Gastrocnemius medialis (tissue), 4 donors: ENCODE measurements around the gene KCNH6. TPM values are rescaled to one million over a fixed set of nuclear protein-coding genes. Genes with fewer than 3 reads are reported as not detected.

ENCODE experiments used
- ATAC-seq, 2 donors: fragments of 150-250 bp; one replicate each; pipeline ENCODE4 v1.9.1; 2016
- DNase-seq, 2 donors: peaks; one replicate each; pipeline ENCODE4 v3.0.0-alpha.2; 2019
- H3K27ac ChIP-seq, 4 donors: fragments of 200-600 bp; sonication (generic); 1 replicate in 1 of 4; 2 replicates in 3 of 4; pipeline ENCODE4 v1.5.1; 2016 to 2018; ENCODE audit warnings: mild to moderate bottlenecking in 2 of 4, moderate library complexity in 1 of 4
- H3K27me3 ChIP-seq, 3 donors: fragments of 200-600 bp; sonication (generic) in 2 of 3; 1 replicate in 1 of 3; 2 replicates in 2 of 3; pipeline versions ENCODE4 v1.5.1 to v1.6.0; 2016 to 2019; ENCODE audit warnings: mild to moderate bottlenecking in 1 of 3, moderate library complexity in 1 of 3
- H3K36me3 ChIP-seq, 2 donors: fragments of 200-600 bp; sonication (generic) in 1 of 2; one replicate each; pipeline ENCODE4 v1.5.1; 2017 to 2018
- H3K4me1 ChIP-seq, 2 donors: fragments of 200-600 bp; sonication (generic) in 1 of 2; one replicate each; pipeline ENCODE4 v1.5.1; 2016 to 2017; ENCODE audit warnings: mild to moderate bottlenecking in 2 of 2
- H3K4me3 ChIP-seq, 4 donors: fragments of 200-600 bp; sonication (generic) in 3 of 4; 1 replicate in 1 of 4; 2 replicates in 3 of 4; pipeline ENCODE4 v1.5.1; 2016 to 2019; ENCODE audit warnings: mild to moderate bottlenecking in 2 of 4
- H3K9me3 ChIP-seq, 3 donors: fragments of 200-600 bp; sonication (generic) in 2 of 3; 1 replicate in 1 of 3; 2 replicates in 2 of 3; pipeline ENCODE4 v1.5.1; 2016 to 2019
- POLR2A ChIP-seq, 2 donors: fragments of 450-650 bp; IDR thresholded peaks; one replicate each; pipeline ENCODE4 v1.6.1; 2017; ENCODE audit warnings: antibody characterized with exemption in 2 of 2, mild to moderate bottlenecking in 2 of 2, moderate library complexity in 2 of 2
- in situ Hi-C, 4 donors: fragments of 200-750 bp; cut with MboI; loops; one replicate each; pipeline versions ENCODE4 v1.15.0 to v1.8.0; 2017; ENCODE audit warnings: low sequenced_read_pairs in 4 of 4
- intact Hi-C: fragments of 100-400 bp; cut with DNase I; formaldehyde crosslinking; loops from one replicate; pipeline ENCODE4 v1.15.1; 2023; ENCODE audit warnings: low total_unique reads
- total RNA-seq, 4 donors: library from RNA; depleted of rRNA; stranded (reverse); fragments of >200 nt; gene quantifications; one replicate each; pipeline versions ENCODE4 v1.1.0 to v1.2.3, GENCODE V29; 2016
- TF ChIP-seq, protein P1 (sequence below), 5 experiments: fragments of 450-650 bp in 3 of 5; fragments of 200-600 bp in 2 of 5; sonication (generic) in 2 of 5; IDR thresholded peaks in 4 of 5; conservative IDR thresholded peaks in 1 of 5; 1 replicate in 4 of 5; 2 replicates in 1 of 5; pipeline ENCODE4 v1.5.1; 2016 to 2019; ENCODE audit warnings: antibody characterized with exemption in 5 of 5, mild to moderate bottlenecking in 3 of 5, moderate library complexity in 3 of 5

Gene KCNH6
- total RNA-seq, 4 donors from 2014 or later, result not detected

DNA sequence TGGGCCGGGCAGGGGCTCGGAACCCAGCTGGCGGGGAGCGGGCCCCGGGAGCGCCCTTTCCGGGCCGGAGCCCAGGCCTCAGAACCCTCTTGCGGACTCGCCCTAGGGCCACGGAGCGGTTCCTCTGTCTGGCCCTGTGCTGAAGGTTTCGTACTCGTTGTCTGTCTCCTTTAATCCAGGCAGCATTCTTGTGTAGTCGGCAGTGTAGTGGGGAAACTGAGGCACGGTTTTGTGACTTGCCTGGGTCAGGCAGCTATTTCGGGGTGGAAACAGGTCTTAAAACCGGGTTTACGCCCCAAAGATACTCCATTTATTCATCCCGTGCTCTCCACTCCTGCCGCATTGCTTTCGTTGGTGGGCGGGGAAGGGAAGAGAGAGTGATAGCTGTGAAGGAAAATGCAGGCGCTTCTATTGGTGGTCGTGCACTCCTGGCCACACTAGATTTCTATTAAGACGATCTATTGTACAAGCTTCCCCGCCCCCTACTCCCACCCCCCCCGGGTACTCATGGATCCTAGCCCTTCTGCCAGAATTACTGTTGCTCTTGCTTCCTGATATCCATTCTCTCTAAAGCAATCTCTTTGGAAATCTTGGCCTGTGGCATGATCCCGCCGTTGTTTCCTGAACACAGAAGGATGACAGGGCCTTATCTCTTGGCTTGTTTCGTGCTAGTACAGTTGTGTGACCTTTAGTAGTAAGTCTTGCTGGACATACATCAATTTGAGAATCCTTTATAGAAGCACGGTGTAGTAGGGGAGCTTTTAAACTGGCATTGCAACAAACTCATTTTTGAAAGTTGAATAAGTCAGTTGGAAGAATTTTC lies 27.9 kb downstream of the KCNH6 start:
- TF ChIP-seq, protein P1, sequence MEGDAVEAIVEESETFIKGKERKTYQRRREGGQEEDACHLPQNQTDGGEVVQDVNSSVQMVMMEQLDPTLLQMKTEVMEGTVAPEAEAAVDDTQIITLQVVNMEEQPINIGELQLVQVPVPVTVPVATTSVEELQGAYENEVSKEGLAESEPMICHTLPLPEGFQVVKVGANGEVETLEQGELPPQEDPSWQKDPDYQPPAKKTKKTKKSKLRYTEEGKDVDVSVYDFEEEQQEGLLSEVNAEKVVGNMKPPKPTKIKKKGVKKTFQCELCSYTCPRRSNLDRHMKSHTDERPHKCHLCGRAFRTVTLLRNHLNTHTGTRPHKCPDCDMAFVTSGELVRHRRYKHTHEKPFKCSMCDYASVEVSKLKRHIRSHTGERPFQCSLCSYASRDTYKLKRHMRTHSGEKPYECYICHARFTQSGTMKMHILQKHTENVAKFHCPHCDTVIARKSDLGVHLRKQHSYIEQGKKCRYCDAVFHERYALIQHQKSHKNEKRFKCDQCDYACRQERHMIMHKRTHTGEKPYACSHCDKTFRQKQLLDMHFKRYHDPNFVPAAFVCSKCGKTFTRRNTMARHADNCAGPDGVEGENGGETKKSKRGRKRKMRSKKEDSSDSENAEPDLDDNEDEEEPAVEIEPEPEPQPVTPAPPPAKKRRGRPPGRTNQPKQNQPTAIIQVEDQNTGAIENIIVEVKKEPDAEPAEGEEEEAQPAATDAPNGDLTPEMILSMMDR (IDR thresholded peaks at IDR 0.05 in 4 of 5, conservative IDR thresholded peaks at IDR 0.05 in 1 of 5), result no peak
- TF ChIP-seq POLR2A (IDR thresholded peaks at IDR 0.05), result no peak
- peak; percentile 3 to 8 for ATAC-seq
- no peak for DNase-seq
- H3K27me3 ChIP-seq, result no peaks in the 10 kb centered on the region
- in situ Hi-C loops (no loop called here), intact Hi-C loops (loop anchor here (1.0 to 2.0 kb wide), 3 partner anchors 49 to 190 kb away; partner anchors contain the start of genes MAP3K3, STRADA and TACO1)
- H3K27ac ChIP-seq, result peak overlapping the region; percentile 87 to 96 (median 92)
- H3K4me3 ChIP-seq, result peak overlapping the region; percentile 91 to 97 (median 93)
- no peaks in the 10 kb centered on the region for H3K36me3 ChIP-seq
- H3K9me3 ChIP-seq, result no peaks in the 10 kb centered on the region
- H3K4me1 ChIP-seq, result peaks cover 45 to 52% of the 10 kb centered on the region in 2 donors

GRCh38 chr17:63552211-63552610 lies 29.1 kb downstream of the KCNH6 start:
- H3K4me3 ChIP-seq, result peak overlapping the region in 3 of 4 donors; percentile 91 to 97 (median 95)
- no peaks in the 10 kb centered on the region for H3K9me3 ChIP-seq
- intact Hi-C loops, result no loop called here
- no peaks in the 10 kb centered on the region for H3K27me3 ChIP-seq
- ATAC-seq (no peak), DNase-seq (no peak)
- peaks cover 46 to 53% of the 10 kb centered on the region in 2 donors for H3K4me1 ChIP-seq
- no peak overlapping the region for H3K27ac ChIP-seq
- no peaks in the 10 kb centered on the region for H3K36me3 ChIP-seq
- no peak for TF ChIP-seq POLR2A (IDR thresholded peaks at IDR 0.05)
- in situ Hi-C loops, result no loop called here

DNA sequence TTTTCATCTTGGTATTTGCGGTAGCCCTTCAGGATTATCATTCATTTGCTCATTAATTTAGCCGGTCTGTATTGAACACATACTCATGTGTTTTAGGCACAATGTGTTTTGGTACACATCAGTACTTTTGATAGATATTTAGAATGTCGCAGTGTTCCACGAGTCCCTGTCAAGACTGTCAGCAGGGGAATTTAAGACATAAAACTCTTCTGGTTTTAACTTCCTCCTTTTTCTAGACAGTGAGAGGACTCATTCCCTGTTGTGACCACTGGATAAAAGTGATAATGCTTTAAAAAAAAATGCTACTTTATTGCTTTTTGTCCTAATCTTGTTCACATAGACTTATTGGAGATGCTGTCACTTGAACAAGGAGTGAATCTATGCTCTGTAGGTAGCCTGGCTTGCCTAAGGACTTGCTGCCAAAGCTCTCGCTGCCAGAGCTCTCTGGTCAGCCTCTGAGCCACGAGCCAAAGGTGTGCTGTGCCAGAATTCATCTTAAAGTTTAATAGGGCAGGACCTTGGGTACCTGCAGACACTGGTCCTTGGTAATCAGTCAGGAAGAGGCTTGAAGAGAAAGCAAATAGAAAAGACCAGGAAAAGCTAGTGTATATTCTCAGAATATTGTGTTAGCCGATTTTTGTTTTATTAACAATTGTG lies 32.5 kb downstream of the KCNH6 start:
- DNase-seq, result no peak
- H3K4me1 ChIP-seq, result peaks cover 40 to 45% of the 10 kb centered on the region in 2 donors
- ATAC-seq, result no peak
- no peak for TF ChIP-seq POLR2A (IDR thresholded peaks at IDR 0.05)
- TF ChIP-seq, protein P1 (IDR thresholded peaks at IDR 0.05 in 4 of 5, conservative IDR thresholded peaks at IDR 0.05 in 1 of 5), result no peak
- H3K4me3 ChIP-seq, result no peak overlapping the region
- in situ Hi-C loops (no loop called here), intact Hi-C loops (no loop called here)
- H3K36me3 ChIP-seq, result no peaks in the 10 kb centered on the region
- H3K27ac ChIP-seq, result no peak overlapping the region
- no peaks in the 10 kb centered on the region for H3K9me3 ChIP-seq
- no peaks in the 10 kb centered on the region for H3K27me3 ChIP-seq

DNA sequence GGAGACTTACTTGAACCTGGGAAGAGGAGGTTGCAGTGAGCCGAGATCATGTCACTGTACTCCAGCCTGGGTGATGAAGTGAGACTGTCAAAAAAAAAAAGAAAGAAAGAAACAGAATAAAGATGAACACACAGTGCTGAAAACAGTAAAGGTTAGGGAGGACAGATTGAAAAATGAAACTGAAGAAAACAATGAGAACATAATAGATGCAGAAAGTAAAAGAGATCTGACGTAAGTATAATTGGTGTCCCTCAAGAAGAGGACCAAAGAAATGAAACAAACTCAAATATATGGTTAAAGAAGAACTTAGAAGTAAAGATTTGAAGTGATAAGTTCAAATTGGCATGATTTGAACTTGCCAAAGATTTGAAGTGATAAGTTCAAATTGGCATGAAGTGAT lies 34.3 kb downstream of the KCNH6 start:
- Histone ChIP-seq H3K9me3 (no peaks in the 10 kb centered on the region), H3K4me1 (peaks cover 30 to 34% of the 10 kb centered on the region in 2 donors), H3K27me3 (no peaks in the 10 kb centered on the region), H3K36me3 (no peaks in the 10 kb centered on the region), H3K27ac (no peak overlapping the region), H3K4me3 (no peak overlapping the region)
- DNase-seq (no peak), ATAC-seq (no peak)
- TF ChIP-seq, protein P1 (IDR thresholded peaks at IDR 0.05 in 4 of 5, conservative IDR thresholded peaks at IDR 0.05 in 1 of 5), result no peak
- TF ChIP-seq POLR2A (IDR thresholded peaks at IDR 0.05), result no peak
- intact Hi-C loops, result no loop called here
- in situ Hi-C loops, result no loop called here

GRCh38 chr17:63558441-63558840 lies 35.3 kb downstream of the KCNH6 start:
- in situ Hi-C loops, result no loop called here
- Histone ChIP-seq H3K27ac (no peak overlapping the region), H3K9me3 (no peaks in the 10 kb centered on the region), H3K36me3 (no peaks in the 10 kb centered on the region), H3K4me3 (no peak overlapping the region), H3K27me3 (no peaks in the 10 kb centered on the region), H3K4me1 (peaks cover 23 to 24% of the 10 kb centered on the region in 2 donors)
- no peak for DNase-seq
- TF ChIP-seq, protein P1 (IDR thresholded peaks at IDR 0.05 in 4 of 5, conservative IDR thresholded peaks at IDR 0.05 in 1 of 5), result no peak
- TF ChIP-seq POLR2A (IDR thresholded peaks at IDR 0.05), result no peak
- intact Hi-C loops, result no loop called here
- ATAC-seq, result no peak
